SK-N-SH (cell line): Measurements from ENCODE around the gene CPEB4. TPM values are rescaled to one million over a fixed set of nuclear protein-coding genes. Genes with fewer than 3 reads are reported as not detected.

Experiments
- CTCF ChIA-PET: fragments of 300-600, 350-600 bp; formaldehyde crosslinking; extraction: SDS; loops from one replicate; lab custom pipeline; 2021; lab: Yijun Ruan, JAX
- POLR2A ChIA-PET: fragments of 350-600 bp; sonication (Branson Sonifier 250); formaldehyde crosslinking; extraction: SDS; loops from one replicate; lab custom pipeline; 2020; ENCODE audit warnings: antibody characterized with exemption, inconsistent platforms; lab: Yijun Ruan, JAX
- DNase-seq: peaks from one replicate; pipeline ENCODE4 v3.0.0; 2012
- H2AFZ ChIP-seq: fragments of 200-600 bp; sonication (generic); 2 replicates; pipeline ENCODE4 v1.8.1; 2016; ENCODE audit warnings: antibody characterized with exemption, mild to moderate bottlenecking, low read depth
- H3F3A ChIP-seq: fragments of 200-600 bp; sonication (generic); replicated peaks from 2 replicates; pipeline ENCODE3; 2016; ENCODE audit warnings: antibody characterized with exemption, mild to moderate bottlenecking; ENCODE audit not compliant: insufficient read depth
- H3K27ac ChIP-seq, 2 experiments: fragments of 200-500 bp in 1 of 2; fragments of 200-600 bp in 1 of 2; sonication (Bioruptor generic) in 1 of 2; sonication (generic), shearing (Covaris generic) in 1 of 2; 2 replicates each; pipeline versions ENCODE4 v1.5.1 to v1.6.1; 2014 to 2016; ENCODE audit warnings: low read depth in 2 of 2, inconsistent platforms in 1 of 2, low read length in 1 of 2, mild to moderate bottlenecking in 1 of 2, mixed read lengths in 1 of 2
- H3K27me3 ChIP-seq: fragments of 200-600 bp; sonication (generic), shearing (Covaris generic); 2 replicates; pipeline ENCODE4 v1.6.1; 2016; ENCODE audit warnings: mixed run types; ENCODE audit not compliant: insufficient read depth
- H3K36me3 ChIP-seq, 2 experiments: fragments of 200-500 bp in 1 of 2; fragments of 200-600 bp in 1 of 2; sonication (Bioruptor generic) in 1 of 2; sonication (generic) in 1 of 2; replicated peaks in 1 of 2; 2 replicates each; pipeline versions ENCODE3 to v1.5.1; 2014 to 2016; ENCODE audit warnings: low read length in 1 of 2, mild to moderate bottlenecking in 1 of 2; ENCODE audit not compliant: insufficient read depth in 2 of 2, control insufficient read depth in 1 of 2
- H3K4me1 ChIP-seq, 2 experiments: fragments of 200-500 bp in 1 of 2; fragments of 200-600 bp in 1 of 2; sonication (Bioruptor generic) in 1 of 2; sonication (generic), shearing (Covaris generic) in 1 of 2; 2 replicates each; pipeline versions ENCODE4 v1.5.1 to v1.6.1; 2014 to 2016; ENCODE audit warnings: low read depth in 1 of 2, low read length in 1 of 2, mixed run types in 1 of 2; ENCODE audit not compliant: insufficient read depth in 2 of 2, control insufficient read depth in 1 of 2
- H3K4me2 ChIP-seq: fragments of 200-600 bp; sonication (generic), shearing (Covaris generic); 2 replicates; pipeline ENCODE4 v1.6.1; 2017; ENCODE audit warnings: mixed run types
- H3K4me3 ChIP-seq, 2 experiments: fragments of 200-500 bp in 1 of 2; fragments of 200-600 bp in 1 of 2; sonication (Bioruptor generic) in 1 of 2; sonication (generic), shearing (Covaris generic) in 1 of 2; 2 replicates each; pipeline versions ENCODE4 v1.5.1 to v1.8.1; 2014 to 2016; ENCODE audit warnings: low read depth in 2 of 2, inconsistent platforms in 1 of 2, low read length in 1 of 2, mild to moderate bottlenecking in 1 of 2, mixed read lengths in 1 of 2, moderate library complexity in 1 of 2
- H3K79me2 ChIP-seq: fragments of 200-600 bp; sonication (generic); 2 replicates; pipeline ENCODE4 v1.8.1; 2017; ENCODE audit warnings: mild to moderate bottlenecking; ENCODE audit not compliant: insufficient read depth
- H3K9ac ChIP-seq: fragments of 200-600 bp; sonication (generic); 2 replicates; pipeline ENCODE4 v1.6.1; 2017; ENCODE audit warnings: mixed run types
- H3K9me2 ChIP-seq: fragments of 200-600 bp; sonication (generic); 2 replicates; pipeline ENCODE4 v1.6.1; 2017; ENCODE audit warnings: mixed run types
- H3K9me3 ChIP-seq: fragments of 200-600 bp; sonication (generic); 2 replicates; pipeline ENCODE4 v1.6.1; 2017; ENCODE audit warnings: mixed run types, mild to moderate bottlenecking, moderate library complexity
- H4K20me1 ChIP-seq: fragments of 200-600 bp; sonication (generic); 2 replicates; pipeline ENCODE4 v1.6.1; 2017; ENCODE audit warnings: mild to moderate bottlenecking, mixed run types; ENCODE audit not compliant: insufficient read depth
- ELF1 ChIP-seq: IDR thresholded peaks from 2 replicates; pipeline ENCODE4 v1.4.0; 2012
- EP300 ChIP-seq, 2 experiments: IDR thresholded peaks; 2 replicates each; pipeline versions ENCODE4 v1.4.0 to v1.6.1; 2012; ENCODE audit warnings: borderline replicate concordance in 1 of 2, low read depth in 1 of 2, low read length in 1 of 2
- FOSL2 ChIP-seq: IDR thresholded peaks from 2 replicates; pipeline ENCODE4 v1.4.0; 2012; ENCODE audit warnings: low read depth, mild to moderate bottlenecking, moderate library complexity, borderline replicate concordance
- GABPA ChIP-seq: IDR thresholded peaks from 2 replicates; pipeline ENCODE4 v1.4.0; 2012; ENCODE audit warnings: low read depth, mild to moderate bottlenecking
- MEF2A ChIP-seq: IDR thresholded peaks from 2 replicates; pipeline ENCODE4 v1.4.0; 2012; ENCODE audit warnings: low read depth, borderline replicate concordance
- MXI1 ChIP-seq: IDR thresholded peaks from 2 replicates; pipeline ENCODE4 v1.6.1; 2012; ENCODE audit warnings: mild to moderate bottlenecking, low read depth, low read length, improper control_type of control experiment
- NFIC ChIP-seq: IDR thresholded peaks from 2 replicates; pipeline ENCODE4 v1.4.0; 2012; ENCODE audit warnings: borderline replicate concordance
- POLR2AphosphoS5 ChIP-seq: IDR thresholded peaks from 2 replicates; pipeline ENCODE4 v1.6.1; 2012; ENCODE audit warnings: low read depth, low read length
- RAD21 ChIP-seq: IDR thresholded peaks from 2 replicates; pipeline ENCODE4 v1.6.1; 2012; ENCODE audit warnings: mild to moderate bottlenecking, low read length
- RCOR1 ChIP-seq: fragments of 150-350 bp; IDR thresholded peaks from 2 replicates; pipeline ENCODE4 v1.6.1; 2017; ENCODE audit warnings: antibody characterized with exemption, low read length
- RXRA ChIP-seq: IDR thresholded peaks from 2 replicates; pipeline ENCODE4 v1.4.0; 2012; ENCODE audit warnings: low read depth, mild to moderate bottlenecking, borderline replicate concordance
- SIN3A ChIP-seq: IDR thresholded peaks from 2 replicates; pipeline ENCODE4 v1.6.1; 2012; ENCODE audit warnings: low read depth, mild to moderate bottlenecking, low read length, moderate library complexity, borderline replicate concordance
- TAF1 ChIP-seq: IDR thresholded peaks from 2 replicates; pipeline ENCODE4 v1.6.1; 2012; ENCODE audit warnings: low read depth, mild to moderate bottlenecking, low read length, moderate library complexity, borderline replicate concordance
- TCF12 ChIP-seq: IDR thresholded peaks from 2 replicates; pipeline ENCODE4 v1.4.0; 2012
- WGBS: methylation state at CpG from one replicate; pipeline ENCODE4 v1.1.6; 2017; ENCODE audit warnings: low lambda C conversion rate; 5-methylcytosine and 5-hydroxymethylcytosine counted together
- polyA plus RNA-seq, 3 experiments: library from polyadenylated mRNA; depleted of rRNA; stranded (reverse); fragments of >200 nt; gene quantifications; 2 replicates each; pipeline ENCODE4 v1.2.3, GENCODE V29; 2012
- TF ChIP-seq, protein P1 (sequence below): fragments of 200-600 bp; sonication (generic); IDR thresholded peaks from 2 replicates; pipeline ENCODE4 v1.6.1; 2017; ENCODE audit warnings: antibody characterized with exemption, mild to moderate bottlenecking, moderate library complexity
- TF ChIP-seq, protein P2 (sequence below): fragments of 150-350 bp; IDR thresholded peaks from 2 replicates; pipeline ENCODE4 v1.6.1; 2017; ENCODE audit warnings: antibody characterized with exemption, low read length, low read depth, borderline replicate concordance
- TF ChIP-seq, protein P3 (sequence below): IDR thresholded peaks from 2 replicates; pipeline ENCODE4 v1.4.0; 2012; ENCODE audit warnings: low read depth
- TF ChIP-seq, protein P4 (sequence below): IDR thresholded peaks from 2 replicates; pipeline ENCODE4 v1.4.0; 2012; ENCODE audit warnings: low read depth, borderline replicate concordance
- TF ChIP-seq, protein P5 (sequence below): IDR thresholded peaks from 2 replicates; pipeline ENCODE4 v1.6.1; 2012; ENCODE audit warnings: mild to moderate bottlenecking, low read depth, low read length, moderate library complexity

Gene CPEB4
- polyA plus RNA-seq, 1 of the 3 experiments (the other 2 are of a cell fraction), result 6.8 TPM

DNA sequence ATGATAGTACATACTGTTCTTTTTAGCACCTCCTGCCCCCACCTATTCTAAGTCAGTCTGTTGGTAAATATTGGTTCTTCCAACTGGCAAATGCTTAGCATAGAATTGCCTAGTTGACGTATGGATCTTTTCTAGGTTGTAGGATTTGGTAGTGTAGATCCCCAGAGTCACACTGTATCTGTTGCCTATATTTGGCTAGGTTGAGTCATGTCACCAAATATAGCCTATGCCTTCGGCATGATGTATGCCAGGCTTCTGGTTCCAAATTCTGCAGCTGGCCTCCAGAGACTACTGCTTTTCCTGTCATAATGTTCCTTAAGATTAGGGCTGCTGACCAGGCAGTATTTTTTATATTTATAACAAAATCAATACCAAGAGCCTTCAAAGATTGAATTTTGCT is 38.2 kb downstream of the CPEB4 start (continued):
- TF ChIP-seq, protein P1, sequence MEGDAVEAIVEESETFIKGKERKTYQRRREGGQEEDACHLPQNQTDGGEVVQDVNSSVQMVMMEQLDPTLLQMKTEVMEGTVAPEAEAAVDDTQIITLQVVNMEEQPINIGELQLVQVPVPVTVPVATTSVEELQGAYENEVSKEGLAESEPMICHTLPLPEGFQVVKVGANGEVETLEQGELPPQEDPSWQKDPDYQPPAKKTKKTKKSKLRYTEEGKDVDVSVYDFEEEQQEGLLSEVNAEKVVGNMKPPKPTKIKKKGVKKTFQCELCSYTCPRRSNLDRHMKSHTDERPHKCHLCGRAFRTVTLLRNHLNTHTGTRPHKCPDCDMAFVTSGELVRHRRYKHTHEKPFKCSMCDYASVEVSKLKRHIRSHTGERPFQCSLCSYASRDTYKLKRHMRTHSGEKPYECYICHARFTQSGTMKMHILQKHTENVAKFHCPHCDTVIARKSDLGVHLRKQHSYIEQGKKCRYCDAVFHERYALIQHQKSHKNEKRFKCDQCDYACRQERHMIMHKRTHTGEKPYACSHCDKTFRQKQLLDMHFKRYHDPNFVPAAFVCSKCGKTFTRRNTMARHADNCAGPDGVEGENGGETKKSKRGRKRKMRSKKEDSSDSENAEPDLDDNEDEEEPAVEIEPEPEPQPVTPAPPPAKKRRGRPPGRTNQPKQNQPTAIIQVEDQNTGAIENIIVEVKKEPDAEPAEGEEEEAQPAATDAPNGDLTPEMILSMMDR, result no peak
- TF ChIP-seq EP300 (IDR thresholded peaks at IDR 0.05; ENCODE audit: borderline replicate concordance in 1 of 2, low read depth in 1 of 2, low read length in 1 of 2), result no peak
- TF ChIP-seq NFIC, result peak; percentile 14; the same call in 1 of the 2 replicates
- no peak for TF ChIP-seq RAD21
- no peak for TF ChIP-seq SIN3A
- no peak for TF ChIP-seq POLR2AphosphoS5
- TF ChIP-seq RCOR1, result no peak

DNA sequence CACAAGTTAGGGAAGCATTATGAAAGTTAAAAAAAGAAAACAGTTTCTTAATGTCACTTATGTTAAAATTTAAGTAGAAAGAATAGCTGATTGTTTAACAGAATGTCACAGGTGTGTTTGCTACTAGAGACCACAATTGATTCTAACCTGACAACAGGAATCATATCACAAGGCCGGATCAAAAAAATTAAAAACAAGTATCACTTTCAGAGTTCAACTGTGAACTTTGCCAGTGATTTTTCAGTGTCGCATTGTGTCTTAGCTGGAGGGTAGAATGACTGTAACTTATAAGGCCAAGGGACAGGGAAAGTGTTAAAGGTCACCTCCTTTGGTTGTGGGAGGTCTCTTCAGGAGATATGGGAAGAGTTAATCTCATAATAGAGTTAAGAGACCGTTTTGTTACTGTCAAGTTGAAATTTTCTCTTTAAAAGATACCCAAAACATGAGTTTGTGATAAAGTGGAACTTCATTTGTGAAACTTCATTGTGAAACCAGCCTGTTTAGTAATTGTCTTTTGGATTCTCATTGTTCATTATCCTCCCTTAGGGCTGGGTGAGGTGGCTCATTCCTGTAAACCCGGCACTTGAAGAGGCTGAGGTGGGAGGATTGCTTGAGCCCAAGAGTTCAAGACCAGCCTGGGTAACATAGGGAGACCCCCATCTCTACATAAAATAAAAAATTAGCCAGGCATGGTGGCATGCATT is 40.9 kb downstream of the CPEB4 start:
- TF ChIP-seq MXI1, result no peak
- no peak for TF ChIP-seq ELF1
- TF ChIP-seq TCF12, result no peak
- TF ChIP-seq GABPA, result no peak
- TF ChIP-seq, protein P2, sequence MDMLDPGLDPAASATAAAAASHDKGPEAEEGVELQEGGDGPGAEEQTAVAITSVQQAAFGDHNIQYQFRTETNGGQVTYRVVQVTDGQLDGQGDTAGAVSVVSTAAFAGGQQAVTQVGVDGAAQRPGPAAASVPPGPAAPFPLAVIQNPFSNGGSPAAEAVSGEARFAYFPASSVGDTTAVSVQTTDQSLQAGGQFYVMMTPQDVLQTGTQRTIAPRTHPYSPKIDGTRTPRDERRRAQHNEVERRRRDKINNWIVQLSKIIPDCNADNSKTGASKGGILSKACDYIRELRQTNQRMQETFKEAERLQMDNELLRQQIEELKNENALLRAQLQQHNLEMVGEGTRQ, result no peak
- TF ChIP-seq TAF1, result no peak
- TF ChIP-seq, protein P3, sequence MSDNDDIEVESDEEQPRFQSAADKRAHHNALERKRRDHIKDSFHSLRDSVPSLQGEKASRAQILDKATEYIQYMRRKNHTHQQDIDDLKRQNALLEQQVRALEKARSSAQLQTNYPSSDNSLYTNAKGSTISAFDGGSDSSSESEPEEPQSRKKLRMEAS, result no peak
- no peak for TF ChIP-seq FOSL2
- no peak for TF ChIP-seq MEF2A
- TF ChIP-seq, protein P4, sequence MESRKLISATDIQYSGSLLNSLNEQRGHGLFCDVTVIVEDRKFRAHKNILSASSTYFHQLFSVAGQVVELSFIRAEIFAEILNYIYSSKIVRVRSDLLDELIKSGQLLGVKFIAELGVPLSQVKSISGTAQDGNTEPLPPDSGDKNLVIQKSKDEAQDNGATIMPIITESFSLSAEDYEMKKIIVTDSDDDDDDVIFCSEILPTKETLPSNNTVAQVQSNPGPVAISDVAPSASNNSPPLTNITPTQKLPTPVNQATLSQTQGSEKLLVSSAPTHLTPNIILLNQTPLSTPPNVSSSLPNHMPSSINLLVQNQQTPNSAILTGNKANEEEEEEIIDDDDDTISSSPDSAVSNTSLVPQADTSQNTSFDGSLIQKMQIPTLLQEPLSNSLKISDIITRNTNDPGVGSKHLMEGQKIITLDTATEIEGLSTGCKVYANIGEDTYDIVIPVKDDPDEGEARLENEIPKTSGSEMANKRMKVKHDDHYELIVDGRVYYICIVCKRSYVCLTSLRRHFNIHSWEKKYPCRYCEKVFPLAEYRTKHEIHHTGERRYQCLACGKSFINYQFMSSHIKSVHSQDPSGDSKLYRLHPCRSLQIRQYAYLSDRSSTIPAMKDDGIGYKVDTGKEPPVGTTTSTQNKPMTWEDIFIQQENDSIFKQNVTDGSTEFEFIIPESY, result no peak
- TF ChIP-seq, protein P5, sequence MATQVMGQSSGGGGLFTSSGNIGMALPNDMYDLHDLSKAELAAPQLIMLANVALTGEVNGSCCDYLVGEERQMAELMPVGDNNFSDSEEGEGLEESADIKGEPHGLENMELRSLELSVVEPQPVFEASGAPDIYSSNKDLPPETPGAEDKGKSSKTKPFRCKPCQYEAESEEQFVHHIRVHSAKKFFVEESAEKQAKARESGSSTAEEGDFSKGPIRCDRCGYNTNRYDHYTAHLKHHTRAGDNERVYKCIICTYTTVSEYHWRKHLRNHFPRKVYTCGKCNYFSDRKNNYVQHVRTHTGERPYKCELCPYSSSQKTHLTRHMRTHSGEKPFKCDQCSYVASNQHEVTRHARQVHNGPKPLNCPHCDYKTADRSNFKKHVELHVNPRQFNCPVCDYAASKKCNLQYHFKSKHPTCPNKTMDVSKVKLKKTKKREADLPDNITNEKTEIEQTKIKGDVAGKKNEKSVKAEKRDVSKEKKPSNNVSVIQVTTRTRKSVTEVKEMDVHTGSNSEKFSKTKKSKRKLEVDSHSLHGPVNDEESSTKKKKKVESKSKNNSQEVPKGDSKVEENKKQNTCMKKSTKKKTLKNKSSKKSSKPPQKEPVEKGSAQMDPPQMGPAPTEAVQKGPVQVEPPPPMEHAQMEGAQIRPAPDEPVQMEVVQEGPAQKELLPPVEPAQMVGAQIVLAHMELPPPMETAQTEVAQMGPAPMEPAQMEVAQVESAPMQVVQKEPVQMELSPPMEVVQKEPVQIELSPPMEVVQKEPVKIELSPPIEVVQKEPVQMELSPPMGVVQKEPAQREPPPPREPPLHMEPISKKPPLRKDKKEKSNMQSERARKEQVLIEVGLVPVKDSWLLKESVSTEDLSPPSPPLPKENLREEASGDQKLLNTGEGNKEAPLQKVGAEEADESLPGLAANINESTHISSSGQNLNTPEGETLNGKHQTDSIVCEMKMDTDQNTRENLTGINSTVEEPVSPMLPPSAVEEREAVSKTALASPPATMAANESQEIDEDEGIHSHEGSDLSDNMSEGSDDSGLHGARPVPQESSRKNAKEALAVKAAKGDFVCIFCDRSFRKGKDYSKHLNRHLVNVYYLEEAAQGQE, result no peak
- TF ChIP-seq RXRA, result no peak
- no peak overlapping the region for H3K9ac ChIP-seq
- H2AFZ ChIP-seq, result no peak overlapping the region
- ChIA-PET CTCF (interaction anchor here (0.6 kb wide), 1 partner anchor 128 kb away, joined by 3 read pairs; no protein-coding TSS in a partner anchor), POLR2A (no interaction called here)
- H3K4me1 ChIP-seq, result peaks cover 3 to 9% of the 10 kb centered on the region in 2 experiments
- H3K4me2 ChIP-seq, result no peak overlapping the region
- no peaks in the 10 kb centered on the region for H3K9me3 ChIP-seq
- no peaks in the 10 kb centered on the region for H3K9me2 ChIP-seq
- peaks cover 3% of the 10 kb centered on the region; the same call in 1 of the 2 replicates for H4K20me1 ChIP-seq
- no peak overlapping the region for H3K4me3 ChIP-seq
- peaks cover 6 to 11% of the 10 kb centered on the region in 2 experiments for H3K36me3 ChIP-seq
- no peak for DNase-seq
- H3F3A ChIP-seq, result peaks cover 4% of the 10 kb centered on the region
- WGBS, result 84% methylated on average over 4 of the region's 4 CpGs
- H3K27ac ChIP-seq, result no peak overlapping the region
- H3K79me2 ChIP-seq, result peaks cover 55% of the 10 kb centered on the region
- no peaks in the 10 kb centered on the region for H3K27me3 ChIP-seq
